VCaP (cell line): ENCODE data around the gene KRTAP4-8.
"Not testable (repeated sequence)": the region's sequence is repeated elsewhere in the genome, so short reads cannot be mapped to it uniquely, and the experiment has no call there.

Experiments
- H3K27ac ChIP-seq: fragments of 450-650 bp; 2 replicates; pipeline ENCODE4 v1.5.1; 2017
- TF ChIP-seq, protein P1 (sequence below): fragments of 450-650 bp; conservative IDR thresholded peaks from 2 replicates; pipeline ENCODE4 v1.5.1; 2017; ENCODE audit warnings: mild to moderate bottlenecking, moderate library complexity

The KRTAP4-8 gene

DNA sequence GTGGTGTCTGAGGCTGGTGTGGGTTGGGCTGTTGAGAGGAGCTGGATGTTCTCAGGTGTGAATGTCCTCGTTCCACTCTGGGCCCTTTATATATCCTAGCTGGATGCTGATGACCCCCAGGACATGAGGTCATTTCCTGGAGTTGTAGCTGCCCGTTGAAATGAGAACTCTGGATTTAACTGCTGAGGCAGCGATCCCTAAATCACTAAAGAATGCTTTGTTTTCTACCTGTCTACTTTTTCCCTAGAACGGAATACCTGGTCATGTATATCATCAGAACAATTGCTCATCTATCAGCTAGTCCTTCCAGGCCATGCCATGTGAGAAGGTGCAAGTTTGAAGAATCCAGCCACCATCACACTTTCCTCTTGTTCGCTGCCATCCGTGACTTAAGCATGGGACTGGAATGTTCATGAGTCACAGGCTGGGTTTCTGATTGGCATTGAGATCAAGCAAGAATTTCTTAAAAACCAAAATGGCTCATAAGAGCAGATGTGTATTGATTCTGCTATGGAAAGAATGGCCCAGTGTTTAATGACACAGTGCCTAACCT, 37.8 kb downstream of the KRTAP4-8 start, which contains the start of gene KRTAP2-3:
Gene KRTAP2-3 (minus strand): TSS at position 63 of the 553 bp plus-strand sequence. CDS start 64 bp downstream, outside the sequence.
- no peak within 1 kb of the TSS for H3K27ac ChIP-seq
- TF ChIP-seq, protein P1, sequence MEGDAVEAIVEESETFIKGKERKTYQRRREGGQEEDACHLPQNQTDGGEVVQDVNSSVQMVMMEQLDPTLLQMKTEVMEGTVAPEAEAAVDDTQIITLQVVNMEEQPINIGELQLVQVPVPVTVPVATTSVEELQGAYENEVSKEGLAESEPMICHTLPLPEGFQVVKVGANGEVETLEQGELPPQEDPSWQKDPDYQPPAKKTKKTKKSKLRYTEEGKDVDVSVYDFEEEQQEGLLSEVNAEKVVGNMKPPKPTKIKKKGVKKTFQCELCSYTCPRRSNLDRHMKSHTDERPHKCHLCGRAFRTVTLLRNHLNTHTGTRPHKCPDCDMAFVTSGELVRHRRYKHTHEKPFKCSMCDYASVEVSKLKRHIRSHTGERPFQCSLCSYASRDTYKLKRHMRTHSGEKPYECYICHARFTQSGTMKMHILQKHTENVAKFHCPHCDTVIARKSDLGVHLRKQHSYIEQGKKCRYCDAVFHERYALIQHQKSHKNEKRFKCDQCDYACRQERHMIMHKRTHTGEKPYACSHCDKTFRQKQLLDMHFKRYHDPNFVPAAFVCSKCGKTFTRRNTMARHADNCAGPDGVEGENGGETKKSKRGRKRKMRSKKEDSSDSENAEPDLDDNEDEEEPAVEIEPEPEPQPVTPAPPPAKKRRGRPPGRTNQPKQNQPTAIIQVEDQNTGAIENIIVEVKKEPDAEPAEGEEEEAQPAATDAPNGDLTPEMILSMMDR: no peak

DNA sequence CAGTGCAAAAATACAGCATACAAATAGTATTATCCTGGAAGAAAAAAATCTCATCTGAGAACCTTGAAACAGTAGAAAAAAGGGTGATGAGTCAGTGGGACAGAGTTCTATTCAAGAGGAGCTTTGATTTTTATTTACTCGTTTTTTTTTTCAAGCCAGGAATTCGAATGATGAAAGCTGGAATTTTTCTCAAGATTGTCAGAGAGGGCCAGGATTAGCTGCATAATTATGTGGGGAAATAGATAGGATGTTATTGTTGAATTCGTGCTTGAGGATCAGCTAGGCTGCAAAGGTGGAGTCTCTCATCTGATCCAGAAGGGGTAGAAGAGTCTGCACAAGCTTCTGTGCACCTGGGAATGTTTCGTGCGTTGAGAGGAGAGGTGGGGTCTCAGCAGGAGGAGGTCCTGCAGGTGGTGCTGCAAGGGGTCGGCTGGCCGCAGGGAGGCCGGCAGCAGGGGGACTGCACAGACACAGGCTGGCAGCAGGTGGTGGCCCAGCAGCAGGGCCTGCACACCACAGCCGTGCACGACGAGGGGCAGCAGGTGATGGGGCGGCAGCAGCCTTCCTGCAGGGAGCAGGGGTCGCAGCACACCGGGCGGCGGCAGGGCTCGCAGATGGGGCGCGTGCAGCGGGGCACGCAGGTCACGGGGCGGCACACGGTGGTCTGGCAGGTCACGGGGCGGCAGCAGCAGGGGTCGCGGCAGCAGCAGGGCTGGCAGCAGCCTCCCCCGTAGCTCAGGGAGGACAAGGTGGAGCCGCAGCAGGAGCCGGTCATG, 38.5 kb downstream of the KRTAP4-8 start:
- not testable (repeated sequence) for H3K27ac ChIP-seq

DNA sequence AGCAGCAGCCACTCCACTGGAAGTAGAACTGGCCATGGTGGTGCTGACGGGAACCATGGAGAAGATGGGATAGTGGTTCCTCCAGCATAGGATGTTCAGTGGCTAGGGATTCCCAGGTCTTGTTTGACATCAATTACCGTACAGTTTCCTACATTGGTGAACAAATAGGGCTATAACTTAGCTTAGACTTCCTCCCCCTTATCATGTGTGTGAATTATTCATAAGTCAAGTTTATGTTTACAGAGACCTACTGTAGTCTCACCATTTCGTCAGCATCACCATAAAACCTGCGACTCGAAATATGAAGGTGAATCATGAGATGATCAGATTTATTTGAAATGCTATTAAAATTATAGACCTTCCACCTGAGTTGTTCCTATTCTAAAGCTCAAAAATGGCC, 39.2 kb downstream of the KRTAP4-8 start:
- TF ChIP-seq, protein P1: no peak
- no peak overlapping the region for H3K27ac ChIP-seq

DNA sequence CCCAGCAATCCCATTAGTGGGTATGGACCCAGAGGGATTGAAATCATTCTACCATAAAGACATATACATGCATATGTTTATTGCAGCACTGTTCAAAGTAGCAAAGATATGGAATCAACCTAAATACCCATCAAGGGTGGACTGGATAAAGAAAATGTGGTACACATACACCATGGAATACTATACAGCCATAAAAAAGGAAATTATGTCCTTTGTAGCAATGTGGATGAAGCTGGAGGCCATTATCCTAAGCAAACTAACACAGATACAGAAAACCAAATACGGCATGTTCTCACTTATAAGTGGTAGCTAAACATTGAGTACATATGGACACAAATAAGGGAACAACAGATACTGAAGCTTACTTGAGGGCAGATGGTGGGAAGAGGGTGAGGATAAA, 40.4 kb downstream of the KRTAP4-8 start:
- H3K27ac ChIP-seq: no peak overlapping the region
- TF ChIP-seq, protein P1: no peak

DNA sequence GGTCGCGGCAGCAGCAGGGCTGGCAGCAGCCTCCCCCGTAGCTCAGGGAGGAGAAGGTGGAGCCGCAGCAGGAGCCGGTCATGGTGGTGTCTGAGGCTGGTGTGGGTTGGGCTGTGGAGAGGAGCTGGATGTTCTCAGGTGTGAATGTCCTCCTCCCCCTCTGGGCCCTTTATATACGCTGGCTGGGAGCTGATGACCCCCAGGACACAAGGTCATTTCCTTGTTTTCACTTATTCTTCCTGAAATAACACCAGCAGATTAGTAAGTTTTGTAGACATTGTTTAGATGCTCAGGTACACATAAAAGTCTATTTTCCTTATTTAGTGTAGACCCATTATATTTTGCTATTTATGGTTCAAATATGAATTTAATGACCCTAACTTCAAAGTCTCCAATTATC, 42.8 kb downstream of the KRTAP4-8 start, which contains the start of gene KRTAP2-2:
Gene KRTAP2-2 (minus strand): TSS at position 101 of the 400 bp plus-strand sequence. CDS start 19 bp downstream, at position 82.
- not testable (repeated sequence) for H3K27ac ChIP-seq

DNA sequence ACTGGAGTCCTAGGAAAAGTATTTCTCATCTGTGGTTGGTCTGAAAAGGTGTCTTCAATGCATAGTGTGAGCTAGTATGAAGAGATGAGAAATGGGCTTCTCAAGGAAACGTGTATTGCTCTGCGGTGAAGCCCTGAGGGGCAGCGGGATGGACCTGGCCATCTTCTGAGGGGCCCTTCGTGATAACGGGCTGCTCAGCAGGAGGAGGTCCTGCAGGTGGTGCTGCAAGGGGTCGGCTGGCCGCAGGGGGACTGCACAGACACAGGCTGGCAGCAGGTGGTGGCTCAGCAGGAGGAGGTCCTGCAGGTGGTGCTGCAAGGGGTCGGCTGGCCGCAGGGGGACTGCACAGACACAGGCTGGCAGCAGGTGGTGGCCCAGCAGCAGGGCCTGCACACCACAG, 43.4 kb downstream of the KRTAP4-8 start:
- H3K27ac ChIP-seq: not testable (repeated sequence)

DNA sequence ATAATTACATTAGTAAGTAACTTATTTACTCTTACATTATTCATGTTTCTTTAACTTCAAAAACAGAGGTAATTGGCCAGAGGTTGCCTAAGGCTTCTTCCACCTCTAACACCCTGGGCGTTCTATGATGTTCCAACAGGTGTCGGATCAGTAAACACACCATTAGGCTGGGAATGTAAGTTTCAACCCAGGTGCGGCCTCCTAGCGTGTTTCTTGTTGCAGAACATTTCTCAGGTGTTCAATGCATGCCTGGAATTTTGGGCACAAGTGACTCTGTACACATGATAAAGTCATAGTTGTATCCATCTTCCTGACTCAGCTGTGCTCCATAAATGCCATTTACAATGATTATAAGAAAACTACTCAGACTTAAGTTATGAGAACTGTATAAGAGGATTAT, 43.9 kb downstream of the KRTAP4-8 start:
- no peak overlapping the region for H3K27ac ChIP-seq
- TF ChIP-seq, protein P1: no peak

DNA sequence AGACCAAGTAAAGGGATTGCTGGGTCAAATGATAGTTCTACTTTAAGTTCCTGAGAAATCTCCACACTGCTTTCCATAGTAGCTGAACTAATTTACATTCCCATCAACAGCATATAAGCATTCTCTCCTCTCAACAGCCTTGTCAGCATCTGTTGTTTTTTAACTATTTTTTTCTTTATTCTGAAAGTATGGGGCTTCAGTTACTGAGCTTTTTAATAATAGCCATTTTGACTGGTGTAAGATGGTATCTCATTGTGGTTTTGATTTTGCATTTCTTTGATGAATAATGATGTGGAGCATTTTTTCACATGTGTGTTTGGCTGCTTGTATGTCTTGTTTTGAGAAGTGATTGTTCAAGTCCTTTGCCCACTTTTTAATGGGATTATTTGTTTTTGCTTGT, 45.4 kb downstream of the KRTAP4-8 start:
- no peak overlapping the region for H3K27ac ChIP-seq
- TF ChIP-seq, protein P1: no peak

DNA sequence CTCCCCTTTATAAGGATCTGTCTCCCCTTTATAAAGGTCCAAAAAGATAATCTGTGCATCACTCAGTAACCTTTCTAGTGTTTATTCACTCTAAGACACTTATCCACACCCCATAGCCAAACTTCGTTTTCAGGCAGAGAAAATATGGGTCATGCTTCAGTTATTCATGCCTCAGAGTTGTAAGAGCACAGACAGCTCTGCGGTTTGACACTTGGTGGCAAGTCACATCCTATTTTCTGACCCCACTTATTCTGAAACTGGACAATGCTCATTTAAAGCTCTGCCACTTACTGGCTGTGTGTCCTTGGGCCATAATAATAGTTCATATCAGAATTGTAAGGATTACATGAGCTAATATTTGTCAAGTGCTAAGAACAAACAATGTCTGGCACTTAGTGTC, 48.8 kb downstream of the KRTAP4-8 start:
- no peak overlapping the region for H3K27ac ChIP-seq
- TF ChIP-seq, protein P1: no peak
